Heart left ventricle (tissue), 13 donors: ENCODE results near the gene JPH4.

Source experiments
- CTCF ChIP-seq, 12 donors: fragments of 200-600 bp; sonication (generic) in 4 of 12; IDR thresholded peaks; one replicate each; pipeline versions ENCODE4 v1.5.0 to v1.8.0; 2018 to 2022; ENCODE audit warnings: antibody characterized with exemption in 12 of 12, mild to moderate bottlenecking in 5 of 12
- POLR2A ChIP-seq, 2 donors: fragments of 450-650 bp; IDR thresholded peaks; one replicate each; pipeline ENCODE4 v1.6.1; 2017; ENCODE audit warnings: antibody characterized with exemption in 2 of 2, mild to moderate bottlenecking in 2 of 2, moderate library complexity in 2 of 2
- donor health status: ischemic (EF 13 %, LVEDD 7.1; RV severe dilation, severe dysfunction).
- donor health status: DM: no; HTN: yes; CAD: no.
- donor health status: DM: no; HTN: no; CAD: no.
- donor health status: ischemic (EF 25% LVEDD 6.9; RV normal size, moderate dysfunction).
- donor health status: ischemic (EF 25% LVEDD 5.7; RV mildly dilated, moderate dysfunction).
- donor health status: ischemic (EF 35%, LVEDD 5.7; RV mildly dilated, moderate dysfunction).
- donor health status: nonischemic (EF 11% LVEDD 7.7; RV severe dilation, severe dysfunction).
- donor health status: DM: yes; HTN: yes; CAD: no.
- donor health status: PGD.
- donor health status: ischemic (EF 29% LVEDD 5.4; RV normal size, mild dysfunction).
- donor health status: nonischemic (EF 23%, LVEDD 6.1; RV moderate dilation, normal function).

DNA sequence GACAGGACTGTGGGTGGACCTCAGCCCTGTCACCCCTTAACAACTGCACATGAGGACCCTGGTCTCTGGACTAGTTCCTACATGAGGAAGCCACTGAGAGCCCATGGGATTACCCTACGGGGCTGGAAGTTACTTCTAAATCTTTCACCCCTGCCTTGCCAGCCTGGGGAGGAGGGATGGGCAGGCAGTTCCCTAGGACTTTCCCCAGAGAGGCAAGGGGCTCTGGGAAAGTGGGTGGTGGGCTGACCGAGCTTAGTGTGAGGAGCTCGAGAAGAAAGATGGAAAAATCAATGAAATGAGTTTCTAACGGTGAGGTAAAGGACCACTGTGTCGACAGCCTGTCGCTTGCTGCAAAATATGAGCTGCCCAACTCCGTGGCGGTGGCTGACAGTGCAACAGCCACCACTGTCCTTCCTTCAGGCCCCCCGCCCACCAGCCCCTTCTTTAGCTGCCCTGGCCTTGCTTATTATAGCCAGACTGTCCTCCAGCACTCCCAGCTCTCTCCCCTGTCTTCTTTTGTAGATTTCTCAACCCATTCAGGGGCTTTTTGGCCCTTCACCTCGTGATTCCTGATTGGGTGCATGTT is 32.0 kb downstream of the JPH4 start:
- TF ChIP-seq CTCF (IDR thresholded peaks at IDR 0.05) = no peak
- no peak for TF ChIP-seq POLR2A (IDR thresholded peaks at IDR 0.05)
